ENCODE measurements around the gene PPEF2.
"Not testable (repeated sequence)": the region's sequence is repeated elsewhere in the genome, so short reads cannot be mapped to it uniquely, and the experiment has no call there.

The PPEF2 gene

DNA sequence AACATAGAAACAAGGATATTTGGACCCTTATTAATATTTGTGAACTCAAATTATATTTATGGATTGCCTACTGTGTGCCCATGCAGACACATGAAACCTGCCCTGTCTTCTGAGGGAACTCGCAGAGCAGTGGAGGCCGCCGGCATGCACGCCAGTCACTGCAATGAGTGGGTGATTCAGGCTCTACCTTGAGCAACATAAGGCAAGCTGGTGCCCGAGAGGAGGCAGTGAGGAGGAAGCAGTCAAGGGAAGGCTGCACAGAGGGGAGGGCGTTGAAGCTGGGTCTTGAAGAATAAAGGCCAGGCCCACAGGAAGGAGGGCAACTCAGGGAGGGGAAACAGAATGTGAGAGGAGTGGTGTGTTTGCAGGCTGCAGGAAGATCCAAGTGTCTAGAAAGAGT, 52.8 kb downstream of the PPEF2 start:
- Histone ChIP-seq H3K36me3 (ENCODE audit: low read depth) (no peaks in the 10 kb centered on the region), H3K4me3 (ENCODE audit: severe bottlenecking) (no peak overlapping the region), H3K4me1 (ENCODE audit: insufficient read depth, poor library complexity, severe bottlenecking) (no peaks in the 10 kb centered on the region), H3K9me3 (ENCODE audit: severe bottlenecking) (no peaks in the 10 kb centered on the region), H3K27ac (ENCODE audit: poor library complexity, severe bottlenecking) (no peak overlapping the region), H3K27me3 (ENCODE audit: insufficient read depth, poor library complexity, severe bottlenecking) (no peaks in the 10 kb centered on the region)
- DNase-seq (ENCODE audit: low spot score), result no peak
- 0 out of 3 replicates have a peak, but pooled peaks have one; percentile 21 for ATAC-seq (ENCODE audit: low read depth)
- TF ChIP-seq CTCF (IDR thresholded peaks at IDR 0.05; ENCODE audit: poor library complexity, severe bottlenecking), result no peak

GRCh38 chr4:75848891-75849290, 53.4 kb downstream of the PPEF2 start:
- Histone ChIP-seq H3K27ac (ENCODE audit: poor library complexity, severe bottlenecking) (no peak overlapping the region), H3K4me3 (ENCODE audit: severe bottlenecking) (no peak overlapping the region), H3K36me3 (ENCODE audit: low read depth) (no peaks in the 10 kb centered on the region), H3K9me3 (ENCODE audit: severe bottlenecking) (no peaks in the 10 kb centered on the region), H3K4me1 (ENCODE audit: insufficient read depth, poor library complexity, severe bottlenecking) (no peaks in the 10 kb centered on the region), H3K27me3 (ENCODE audit: insufficient read depth, poor library complexity, severe bottlenecking) (no peaks in the 10 kb centered on the region)
- DNase-seq (ENCODE audit: low spot score) (no peak), ATAC-seq (ENCODE audit: low read depth) (no peak)
- TF ChIP-seq CTCF (IDR thresholded peaks at IDR 0.05; ENCODE audit: poor library complexity, severe bottlenecking), result no peak

DNA sequence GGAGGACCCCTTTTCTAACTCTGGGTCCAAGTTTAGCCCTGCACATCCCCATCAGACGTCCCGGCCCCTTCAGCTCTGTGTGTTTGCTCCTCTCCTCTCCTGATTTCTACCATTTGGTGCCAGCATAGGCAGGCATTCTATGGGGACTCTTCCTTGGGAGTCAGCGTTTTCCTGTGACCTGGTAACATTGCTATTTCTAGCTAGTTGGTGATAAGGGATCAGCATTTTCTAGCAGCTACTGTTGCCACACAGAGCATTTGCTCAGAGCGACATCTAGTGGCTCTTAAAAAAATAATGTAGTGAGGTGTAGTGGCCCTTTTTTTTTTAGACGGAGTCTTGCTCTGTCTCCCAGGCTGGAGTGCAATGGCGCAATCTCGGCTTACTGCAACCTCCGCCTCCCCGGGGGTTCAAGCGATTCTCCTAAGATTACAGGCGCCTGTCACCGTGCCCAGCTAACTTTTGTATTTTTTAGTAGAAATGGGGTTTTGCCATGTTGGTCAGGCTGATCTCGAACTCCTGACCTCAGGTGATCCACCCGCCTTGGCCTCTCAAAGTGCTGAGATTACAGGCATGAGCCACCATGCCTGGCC, 54.0 kb downstream of the PPEF2 start:
- not testable (repeated sequence) for H3K27me3 ChIP-seq (ENCODE audit: insufficient read depth, poor library complexity, severe bottlenecking); H3K27ac ChIP-seq (ENCODE audit: poor library complexity, severe bottlenecking); DNase-seq (ENCODE audit: low spot score); H3K36me3 ChIP-seq (ENCODE audit: low read depth); H3K9me3 ChIP-seq (ENCODE audit: severe bottlenecking); H3K4me1 ChIP-seq (ENCODE audit: insufficient read depth, poor library complexity, severe bottlenecking); H3K4me3 ChIP-seq (ENCODE audit: severe bottlenecking)
- peak; percentile 89 for TF ChIP-seq CTCF (IDR thresholded peaks at IDR 0.05; ENCODE audit: poor library complexity, severe bottlenecking)
- peak; percentile 84 for ATAC-seq (ENCODE audit: low read depth)

DNA sequence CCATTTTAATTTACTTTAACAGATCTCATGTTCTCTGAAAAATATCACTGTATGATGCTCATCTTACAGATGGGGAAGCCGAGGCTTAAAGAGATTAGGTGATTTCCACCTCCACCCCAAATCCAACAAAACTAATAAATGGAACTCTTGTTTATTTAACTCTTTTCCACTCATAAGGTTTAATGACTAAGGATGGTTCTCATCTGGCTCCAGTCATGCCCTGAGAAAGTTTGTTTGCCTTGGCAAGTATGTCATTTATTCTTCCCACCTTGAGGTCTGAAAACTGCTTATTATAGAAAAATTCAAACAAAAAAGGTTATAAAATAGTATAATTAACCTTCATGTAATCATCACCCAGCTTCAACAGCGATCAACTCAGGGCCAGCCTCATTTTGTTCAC, 56.3 kb downstream of the PPEF2 start:
- ATAC-seq (ENCODE audit: low read depth), result no peak
- H3K4me3 ChIP-seq (ENCODE audit: severe bottlenecking), result no peak overlapping the region
- no peak overlapping the region for H3K27ac ChIP-seq (ENCODE audit: poor library complexity, severe bottlenecking)
- no peak for DNase-seq (ENCODE audit: low spot score)
- H3K4me1 ChIP-seq (ENCODE audit: insufficient read depth, poor library complexity, severe bottlenecking), result no peaks in the 10 kb centered on the region
- no peak for TF ChIP-seq CTCF (IDR thresholded peaks at IDR 0.05; ENCODE audit: poor library complexity, severe bottlenecking)
- H3K9me3 ChIP-seq (ENCODE audit: severe bottlenecking), result no peaks in the 10 kb centered on the region
- no peaks in the 10 kb centered on the region for H3K36me3 ChIP-seq (ENCODE audit: low read depth)
- H3K27me3 ChIP-seq (ENCODE audit: insufficient read depth, poor library complexity, severe bottlenecking), result no peaks in the 10 kb centered on the region

GRCh38 chr4:75844151-75844662, 58.0 kb downstream of the PPEF2 start:
- Histone ChIP-seq H3K27ac (ENCODE audit: poor library complexity, severe bottlenecking) (no peak overlapping the region), H3K36me3 (ENCODE audit: low read depth) (no peaks in the 10 kb centered on the region), H3K4me1 (ENCODE audit: insufficient read depth, poor library complexity, severe bottlenecking) (no peaks in the 10 kb centered on the region), H3K4me3 (ENCODE audit: severe bottlenecking) (no peak overlapping the region), H3K27me3 (ENCODE audit: insufficient read depth, poor library complexity, severe bottlenecking) (no peaks in the 10 kb centered on the region), H3K9me3 (ENCODE audit: severe bottlenecking) (no peaks in the 10 kb centered on the region)
- ATAC-seq (ENCODE audit: low read depth) (peak; percentile 50; the same call in 1 of the 3 replicates), DNase-seq (ENCODE audit: low spot score) (no peak)
- TF ChIP-seq CTCF (IDR thresholded peaks at IDR 0.05; ENCODE audit: poor library complexity, severe bottlenecking), result no peak
